Activated T-cell treated with anti-CD3 and anti-CD28 coated beads, Interleukin-2, amount 50 U/mL, for 48 hours (primary cell): ENCODE measurements around the gene NPIPB8.
"Not testable (repeated sequence)": the region's sequence is repeated elsewhere in the genome, so short reads cannot be mapped to it uniquely, and the experiment has no call there.

Experiments
- DNase-seq, 2 experiments: peaks; one replicate each; pipeline ENCODE4 v3.0.0-alpha.2; 2020

Gene NPIPB8

GRCh38 chr16:28607116-28607623 lies 30.7 kb upstream of the NPIPB8 start:
- DNase-seq, result no peak

GRCh38 chr16:28607681-28608495 lies 30.0 kb upstream of the NPIPB8 start:
- not testable (repeated sequence) for DNase-seq

- peak in 1 of 2 experiments; percentile 18 for DNase-seq
These were observed 29.4 kb upstream of the NPIPB8 start for GRCh38 chr16:28608496-28608808.

- peak in 1 of 2 experiments; percentile 20 for DNase-seq
These were observed 28.8 kb upstream of the NPIPB8 start for GRCh38 chr16:28608867-28609596.

GRCh38 chr16:28609631-28610594 lies 28.0 kb upstream of the NPIPB8 start, which contains the start of gene SULT1A1:
Gene SULT1A1 (minus strand): TSS chr16:28610044. CDS start chr16:28608855, 1,189 bp downstream.
- DNase-seq, result peak; percentile 18 to 25

- no peak for DNase-seq
These were observed 27.2 kb upstream of the NPIPB8 start for GRCh38 chr16:28610595-28611191.

GRCh38 chr16:28612359-28613280 lies 25.2 kb upstream of the NPIPB8 start:
- not testable (repeated sequence) for DNase-seq

GRCh38 chr16:28613912-28614311 lies 24.0 kb upstream of the NPIPB8 start:
- DNase-seq, result not testable (repeated sequence)

- not testable (repeated sequence) for DNase-seq
These were observed 23.3 kb upstream of the NPIPB8 start for GRCh38 chr16:28614561-28614960.

- peak; percentile 45 to 55 for DNase-seq
These were observed 22.2 kb upstream of the NPIPB8 start for GRCh38 chr16:28615486-28616223.

GRCh38 chr16:28616224-28616577 lies 21.7 kb upstream of the NPIPB8 start:
- DNase-seq, result not testable (repeated sequence)

GRCh38 chr16:28616636-28617035 lies 21.2 kb upstream of the NPIPB8 start:
- DNase-seq, result no peak

- no peak for DNase-seq
These were observed 20.0 kb upstream of the NPIPB8 start for GRCh38 chr16:28617874-28618273.

GRCh38 chr16:28620316-28620715 lies 17.5 kb upstream of the NPIPB8 start:
- DNase-seq, result not testable (repeated sequence)

- no peak for DNase-seq
These were observed 16.2 kb upstream of the NPIPB8 start for GRCh38 chr16:28621481-28622155.

GRCh38 chr16:28622532-28623171 lies 15.2 kb upstream of the NPIPB8 start:
- not testable (repeated sequence) for DNase-seq

- DNase-seq, result peak; percentile 78 to 84
These were observed 14.6 kb upstream of the NPIPB8 start for GRCh38 chr16:28623172-28623711.

GRCh38 chr16:28630905-28631304 lies 7.0 kb upstream of the NPIPB8 start:
- not testable (repeated sequence) for DNase-seq
